CD4-positive, alpha-beta T cell (primary cell): ENCODE data around the gene FCGR3B. TPM values are rescaled to one million over a fixed set of nuclear protein-coding genes. Genes with fewer than 3 reads are reported as not detected.
"Not testable (repeated sequence)": the region's sequence is repeated elsewhere in the genome, so short reads cannot be mapped to it uniquely, and the experiment has no call there.

Experiments
- ATAC-seq: fragments of 200-7000 bp; cut with Tn5 transposase; one replicate; pipeline ENCODE4 v1.10.0; 2022; ENCODE audit warnings: mild to moderate bottlenecking; ENCODE audit not compliant: poor library complexity
- CTCF ChIA-PET: fragments of 350-600 bp; sonication (Branson Sonifier 250); formaldehyde crosslinking; loops from one replicate; lab custom pipeline; 2021; ENCODE audit warnings: antibody characterized with exemption, inconsistent platforms; lab: Charles Lee
- POLR2A ChIA-PET: fragments of 350-600 bp; sonication (Branson Sonifier 250); formaldehyde crosslinking; loops from one replicate; lab custom pipeline; 2021; ENCODE audit warnings: antibody characterized with exemption, inconsistent platforms; lab: Charles Lee
- DNase-seq, 14 experiments: peaks; one replicate each; pipeline ENCODE4 v3.0.0-alpha.2; 2013 to 2020; ENCODE audit warnings: mixed read lengths in 2 of 14
- H3K27ac ChIP-seq, 2 donors: one replicate each; pipeline versions ENCODE4 v1.5.1 to v1.7.0; 2013; ENCODE audit warnings: low read length in 2 of 2, low read depth in 1 of 2, mild to moderate bottlenecking in 1 of 2
- H3K27me3 ChIP-seq, 2 experiments: 1 replicate in 1 of 2; 2 replicates in 1 of 2; pipeline versions ENCODE4 v1.6.1 to v1.7.0; 2013; ENCODE audit warnings: low read length in 2 of 2, control low read depth in 1 of 2, mild to moderate bottlenecking in 1 of 2, moderate library complexity in 1 of 2; ENCODE audit not compliant: insufficient read depth in 2 of 2, control insufficient read depth in 1 of 2
- H3K36me3 ChIP-seq: one replicate; pipeline ENCODE4 v1.6.1; 2013; ENCODE audit warnings: low read length, control low read depth; ENCODE audit not compliant: insufficient read depth
- H3K4me1 ChIP-seq: one replicate; pipeline ENCODE4 v1.6.1; 2013; ENCODE audit warnings: low read length, control low read depth; ENCODE audit not compliant: insufficient read depth
- H3K4me3 ChIP-seq: one replicate; pipeline ENCODE4 v1.5.1; 2013; ENCODE audit warnings: mild to moderate bottlenecking, low read length, moderate library complexity
- H3K9me3 ChIP-seq, 2 experiments: 1 replicate in 1 of 2; 2 replicates in 1 of 2; pipeline versions ENCODE4 v1.6.1 to v1.7.0; 2013; ENCODE audit warnings: low read length in 2 of 2, mild to moderate bottlenecking in 2 of 2, control low read depth in 1 of 2, moderate library complexity in 1 of 2; ENCODE audit not compliant: control insufficient read depth in 1 of 2, insufficient read depth in 1 of 2
- H3K27ac Mint-ChIP-seq: one replicate; pipeline ENCODE4 v1.8.0; 2020; ENCODE audit warnings: mixed read lengths
- H3K27me3 Mint-ChIP-seq: one replicate; pipeline ENCODE4 v1.8.0; 2021; ENCODE audit warnings: mixed read lengths
- H3K36me3 Mint-ChIP-seq: one replicate; pipeline ENCODE4 v1.8.0; 2021; ENCODE audit warnings: low read depth, mixed read lengths
- H3K4me1 Mint-ChIP-seq: one replicate; pipeline ENCODE4 v1.8.0; 2021; ENCODE audit warnings: low read depth, mixed read lengths
- H3K4me3 Mint-ChIP-seq: one replicate; pipeline ENCODE4 v1.8.0; 2020; ENCODE audit warnings: mild to moderate bottlenecking, mixed read lengths
- H3K9me3 Mint-ChIP-seq: one replicate; pipeline ENCODE4 v1.8.0; 2020; ENCODE audit warnings: mixed read lengths
- intact Hi-C, 2 experiments: fragments of 100-400 bp; cut with DNase I in 1 of 2; cut with micrococcal nuclease in 1 of 2; formaldehyde crosslinking; loops; one replicate each; pipeline versions ENCODE4 v1.15.1 to v1.9.0; 2023 to 2025; cut with DNase I, micrococcal nuclease
- total RNA-seq, 174 experiments: library from RNA in 2 of 174; stranded (reverse) in 2 of 174; gene quantifications; one replicate each; pipeline ENCODE4 v1.2.3 and lab custom pipeline; 2021 to 2026

Gene FCGR3B
- total RNA-seq, 2 experiments from 2014 or later: not detected

DNA sequence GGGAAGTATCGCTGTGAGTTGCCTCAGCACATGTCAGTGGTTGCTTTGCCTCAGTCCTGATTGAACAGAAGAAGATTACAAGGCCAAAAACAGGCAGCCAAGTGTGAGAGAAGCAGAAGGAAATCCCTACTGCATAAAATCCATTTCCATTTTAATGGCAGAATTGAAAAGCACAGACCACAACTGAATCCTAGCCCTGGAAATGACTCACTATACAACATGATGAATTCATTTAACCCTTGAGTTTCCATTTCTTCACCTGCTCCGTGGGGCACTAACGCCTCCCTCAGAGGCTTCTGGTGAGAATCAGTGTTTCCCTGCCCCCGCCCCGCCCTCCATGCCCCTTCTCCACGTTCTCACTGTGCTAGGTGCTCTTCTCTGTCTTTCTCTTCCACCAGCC is 41.1 kb downstream of the FCGR3B start:
- H3K27me3 ChIP-seq, H3K27ac ChIP-seq: not testable (repeated sequence)

GRCh38 chr1:161589365-161589764 is 41.6 kb downstream of the FCGR3B start:
- H3K4me1 ChIP-seq, POLR2A ChIA-PET, H3K36me3 Mint-ChIP-seq, H3K4me1 Mint-ChIP-seq, H3K27ac ChIP-seq, H3K27me3 Mint-ChIP-seq, H3K36me3 ChIP-seq, H3K4me3 ChIP-seq, ATAC-seq, DNase-seq, H3K9me3 Mint-ChIP-seq, intact Hi-C loops, CTCF ChIA-PET, H3K4me3 Mint-ChIP-seq, H3K27ac Mint-ChIP-seq, H3K9me3 ChIP-seq, H3K27me3 ChIP-seq: not testable (repeated sequence)

More for the DNA sequence above, 41.1 kb downstream of the FCGR3B start:
- H3K4me1 Mint-ChIP-seq, intact Hi-C loops, H3K4me1 ChIP-seq, H3K27ac Mint-ChIP-seq, H3K9me3 Mint-ChIP-seq, H3K27me3 Mint-ChIP-seq, H3K36me3 Mint-ChIP-seq, H3K9me3 ChIP-seq, H3K4me3 ChIP-seq, H3K4me3 Mint-ChIP-seq, H3K36me3 ChIP-seq, ATAC-seq, DNase-seq, POLR2A ChIA-PET, CTCF ChIA-PET: not testable (repeated sequence)

DNA sequence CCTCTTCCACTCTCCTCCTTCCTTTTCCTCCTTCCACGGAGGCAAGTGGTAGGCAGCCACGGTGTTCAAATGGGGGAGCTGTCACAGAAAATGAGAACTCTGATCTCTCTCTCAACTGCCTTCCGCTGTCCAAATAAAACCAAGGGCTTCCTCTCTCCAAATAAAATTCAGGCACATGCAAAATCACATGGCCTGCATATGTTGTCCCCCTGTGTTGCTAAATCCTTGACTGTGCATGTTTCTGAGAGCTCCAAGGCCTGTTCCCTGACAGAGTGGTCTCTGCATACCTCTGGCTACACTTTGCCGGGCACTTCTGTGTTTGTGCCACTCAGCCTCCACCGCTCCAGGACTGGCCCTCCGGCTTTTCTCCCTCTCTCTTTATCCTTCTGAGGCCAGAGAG is 42.4 kb downstream of the FCGR3B start:
- H3K36me3 Mint-ChIP-seq, POLR2A ChIA-PET, H3K9me3 Mint-ChIP-seq, H3K4me3 ChIP-seq, H3K27ac Mint-ChIP-seq, ATAC-seq, H3K9me3 ChIP-seq, H3K27me3 Mint-ChIP-seq, CTCF ChIA-PET, H3K27me3 ChIP-seq, H3K27ac ChIP-seq, intact Hi-C loops, H3K4me1 ChIP-seq, H3K36me3 ChIP-seq, H3K4me3 Mint-ChIP-seq, DNase-seq, H3K4me1 Mint-ChIP-seq: not testable (repeated sequence)

GRCh38 chr1:161582882-161583281 is 48.1 kb downstream of the FCGR3B start:
- H3K36me3 Mint-ChIP-seq, H3K27ac Mint-ChIP-seq, CTCF ChIA-PET, H3K36me3 ChIP-seq, H3K4me1 ChIP-seq, H3K9me3 ChIP-seq, intact Hi-C loops, H3K27me3 Mint-ChIP-seq, H3K4me3 Mint-ChIP-seq, H3K4me3 ChIP-seq, H3K27me3 ChIP-seq, H3K4me1 Mint-ChIP-seq, DNase-seq, H3K9me3 Mint-ChIP-seq, H3K27ac ChIP-seq, POLR2A ChIA-PET, ATAC-seq: not testable (repeated sequence)

DNA sequence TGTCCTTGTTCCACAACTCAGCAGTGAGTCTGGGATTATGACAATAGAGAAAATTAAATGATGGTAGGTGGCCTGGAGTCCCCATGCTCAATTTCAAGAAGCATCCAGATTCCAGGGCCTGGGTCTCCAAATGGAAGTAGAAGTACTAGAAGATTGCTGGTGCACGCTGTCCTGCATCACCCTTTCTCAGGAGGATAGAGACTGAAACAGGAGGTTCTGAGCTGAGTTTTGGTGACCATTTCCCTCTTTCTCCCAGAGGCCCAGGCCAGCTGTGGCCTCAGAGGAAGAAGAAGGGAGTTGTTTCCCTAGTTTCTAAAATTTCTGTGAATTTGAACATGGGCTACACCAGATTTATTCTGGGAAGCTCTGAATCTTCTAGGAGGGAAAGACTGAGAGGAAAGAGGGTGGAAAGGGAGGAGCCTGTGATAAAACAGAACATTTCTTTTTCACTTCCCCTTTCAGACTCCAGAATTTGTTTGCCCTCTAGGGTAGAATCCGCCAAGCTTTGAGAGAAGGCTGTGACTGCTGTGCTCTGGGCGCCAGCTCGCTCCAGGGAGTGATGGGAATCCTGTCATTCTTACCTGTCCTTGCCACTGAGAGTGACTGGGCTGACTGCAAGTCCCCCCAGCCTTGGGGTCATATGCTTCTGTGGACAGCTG is 50.0 kb downstream of the FCGR3B start:
- H3K4me3 ChIP-seq, H3K27ac Mint-ChIP-seq, H3K36me3 ChIP-seq, H3K4me3 Mint-ChIP-seq, intact Hi-C loops, H3K27ac ChIP-seq, CTCF ChIA-PET, H3K4me1 Mint-ChIP-seq, POLR2A ChIA-PET, H3K9me3 Mint-ChIP-seq, H3K27me3 ChIP-seq, DNase-seq, ATAC-seq, H3K36me3 Mint-ChIP-seq, H3K4me1 ChIP-seq, H3K9me3 ChIP-seq, H3K27me3 Mint-ChIP-seq: not testable (repeated sequence)

DNA sequence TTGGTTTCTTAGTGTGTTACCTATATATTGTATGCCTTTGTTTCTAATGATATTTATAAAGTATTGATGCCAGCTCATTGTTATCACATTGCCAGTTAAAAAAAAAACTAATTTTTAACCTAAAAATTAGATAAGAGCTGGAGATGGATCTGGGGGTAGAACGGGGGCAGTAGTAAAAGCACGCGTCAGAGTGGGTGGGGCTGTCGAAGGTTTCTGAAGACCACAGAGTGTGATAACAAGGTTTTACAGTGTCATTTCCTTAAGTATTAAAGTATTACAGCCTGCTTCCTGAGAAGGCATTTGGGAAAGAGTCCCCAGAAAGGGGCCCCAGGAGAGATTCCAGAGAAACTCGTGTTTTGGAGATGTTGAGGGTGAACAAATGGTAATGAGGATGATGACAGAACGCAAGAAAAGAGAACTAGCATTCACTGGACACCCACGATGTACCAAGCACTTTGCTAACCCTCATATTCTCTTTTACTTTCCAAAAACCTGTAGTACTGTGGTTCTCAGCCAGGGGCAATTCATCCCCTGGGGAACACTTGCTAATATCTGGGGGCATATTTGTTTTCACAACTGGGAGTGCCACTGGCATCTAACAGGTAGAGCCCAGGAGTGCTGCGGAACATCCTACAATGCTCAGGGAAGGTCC is 51.0 kb downstream of the FCGR3B start:
- H3K4me1 Mint-ChIP-seq, H3K4me3 ChIP-seq, POLR2A ChIA-PET, H3K27ac Mint-ChIP-seq, H3K36me3 ChIP-seq, H3K27me3 Mint-ChIP-seq, ATAC-seq, H3K27ac ChIP-seq, DNase-seq, H3K9me3 Mint-ChIP-seq, H3K4me1 ChIP-seq, intact Hi-C loops, CTCF ChIA-PET, H3K36me3 Mint-ChIP-seq, H3K27me3 ChIP-seq, H3K4me3 Mint-ChIP-seq, H3K9me3 ChIP-seq: not testable (repeated sequence)

DNA sequence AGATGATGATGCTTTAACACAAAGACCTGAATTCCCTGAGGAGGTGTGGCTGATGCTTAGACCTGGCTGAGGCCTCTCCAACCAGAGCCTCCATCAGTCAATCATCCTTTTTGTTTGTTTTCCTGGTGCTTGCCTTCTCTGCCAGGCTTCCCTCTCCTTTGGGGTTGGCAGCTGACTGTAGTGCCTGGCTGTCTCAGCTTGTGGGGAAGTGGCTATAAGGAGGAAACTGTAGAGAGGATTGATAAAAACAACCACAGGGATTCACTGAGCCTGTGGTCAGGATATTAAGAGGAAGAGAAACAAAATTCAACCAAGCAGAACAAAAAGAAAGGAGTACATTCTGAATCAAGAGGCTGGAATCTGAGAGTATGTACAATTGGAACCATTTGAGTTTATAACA is 54.3 kb downstream of the FCGR3B start:
- H3K4me3 Mint-ChIP-seq, H3K27ac ChIP-seq, H3K4me1 ChIP-seq, H3K36me3 ChIP-seq, CTCF ChIA-PET, ATAC-seq, H3K4me3 ChIP-seq, H3K9me3 ChIP-seq, POLR2A ChIA-PET, DNase-seq, H3K4me1 Mint-ChIP-seq, H3K9me3 Mint-ChIP-seq, H3K27ac Mint-ChIP-seq, H3K27me3 ChIP-seq, intact Hi-C loops, H3K36me3 Mint-ChIP-seq, H3K27me3 Mint-ChIP-seq: not testable (repeated sequence)
